Suppressor macrophage treated with lipopolysaccharide for 4 hours (primary cell): Measurements from ENCODE around the gene ENOSF1.
"Not testable (repeated sequence)": the region's sequence is repeated elsewhere in the genome, so short reads cannot be mapped to it uniquely, and the experiment has no call there.

Experiments
- DNase-seq: peaks from one replicate; pipeline ENCODE4 v3.0.0-alpha.2; 2020

ENOSF1 gene

DNA sequence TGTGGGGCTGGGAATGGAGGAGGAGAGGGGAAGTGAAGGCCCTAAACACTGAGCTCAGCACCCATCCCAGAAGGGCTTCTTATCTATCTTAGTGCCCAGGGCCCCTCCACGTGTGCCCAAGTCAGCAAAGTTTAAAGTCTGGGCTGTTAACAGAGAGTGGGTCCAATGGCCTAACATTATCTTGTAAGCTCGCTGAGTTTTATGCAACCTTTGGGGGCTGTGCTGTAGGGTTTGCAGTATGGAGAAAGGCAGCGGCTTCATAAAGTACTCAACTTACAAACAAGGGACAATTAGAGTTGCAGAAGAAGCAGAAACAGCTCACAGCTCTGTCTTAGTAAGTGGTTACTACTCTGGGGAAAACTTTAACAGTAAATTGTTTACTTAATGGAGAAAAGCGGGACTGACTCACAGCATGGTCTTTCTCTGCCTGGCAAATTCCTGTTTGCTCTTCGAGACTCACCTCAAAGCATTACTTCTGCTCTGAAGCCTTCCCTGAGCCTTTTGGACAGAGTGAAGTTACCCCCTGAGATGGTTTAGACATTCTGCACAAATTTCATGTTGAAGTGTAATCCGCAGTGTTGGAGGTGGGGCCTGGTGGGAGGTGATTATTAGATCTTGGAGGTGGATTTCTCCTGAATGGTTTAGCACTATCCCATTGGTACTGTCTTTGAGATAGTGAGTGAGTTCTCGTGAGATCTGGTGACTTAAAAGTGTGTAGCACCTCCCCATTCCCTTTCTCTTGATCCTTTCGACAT, 9.0 kb downstream of the ENOSF1 start:
- no peak for DNase-seq

DNA sequence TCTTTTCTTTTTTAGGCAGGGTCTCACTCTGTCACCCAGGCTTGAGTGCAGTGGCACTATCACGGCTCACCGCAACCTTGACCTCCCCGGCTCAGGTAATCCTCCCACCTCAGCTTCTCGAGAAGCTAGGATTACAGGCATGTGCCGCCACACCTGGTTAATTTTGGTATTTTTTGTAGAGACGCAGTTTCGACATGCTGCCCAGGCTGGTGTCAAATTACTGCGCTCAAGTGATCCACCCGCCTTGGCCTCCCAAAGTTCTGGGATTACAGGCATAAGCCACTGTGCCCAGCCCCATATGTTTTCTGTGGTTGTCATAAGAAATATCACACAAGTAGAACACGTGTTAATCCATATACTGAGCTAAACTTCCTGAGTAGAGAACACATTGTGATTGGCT, 14.6 kb downstream of the ENOSF1 start:
- DNase-seq = no peak

DNA sequence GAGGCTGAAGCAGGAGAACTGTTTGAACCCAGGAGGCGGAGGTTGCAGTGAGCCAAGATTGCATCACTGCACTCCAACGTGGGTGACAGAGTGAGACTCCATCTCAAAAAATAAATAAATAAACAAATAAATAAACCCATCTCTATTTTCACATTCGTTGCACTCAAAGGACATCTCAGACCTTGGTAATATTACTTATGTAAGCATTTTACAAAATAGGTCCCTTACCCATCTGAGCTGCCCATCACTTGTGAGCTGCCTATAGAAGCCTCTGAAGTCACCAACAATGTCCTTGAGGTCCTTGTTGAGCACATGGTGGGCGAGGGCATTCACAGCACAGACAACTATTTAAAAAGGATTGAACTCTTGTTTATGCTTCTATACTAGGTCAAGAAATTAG, 15.4 kb downstream of the ENOSF1 start:
- no peak for DNase-seq

DNA sequence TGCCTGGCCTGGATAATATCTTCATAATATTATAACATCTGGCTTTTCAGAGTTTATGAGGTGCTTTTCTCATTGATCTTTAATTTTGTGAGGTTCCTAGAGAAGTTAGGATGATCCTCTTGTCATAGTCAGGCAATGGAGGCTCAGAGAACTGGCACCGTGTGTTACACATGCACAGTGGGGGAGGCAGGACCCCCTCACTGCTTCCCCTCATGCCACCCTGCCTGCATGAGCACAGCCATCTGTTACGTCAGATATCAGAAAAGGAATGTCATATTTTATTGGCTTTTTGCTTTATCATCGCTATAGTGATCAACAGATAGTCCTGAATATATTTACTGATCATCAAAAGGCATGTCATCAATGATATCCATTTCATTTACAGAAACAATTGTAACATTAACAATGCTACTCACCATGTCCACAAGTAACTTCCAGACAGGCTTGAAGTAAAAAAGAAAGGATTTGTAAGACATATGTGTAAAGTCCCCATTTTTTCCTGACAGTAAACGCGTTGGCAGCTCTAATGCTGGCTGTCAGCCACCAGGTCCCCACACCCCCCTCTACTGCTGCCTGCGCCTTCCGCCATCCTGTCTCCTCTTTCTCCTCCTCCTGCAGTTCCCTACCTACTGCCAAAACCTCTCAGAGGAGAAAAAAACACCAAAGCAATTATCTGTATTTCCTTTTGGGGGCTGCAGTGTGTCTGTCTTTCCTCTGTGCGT, 18.8 kb downstream of the ENOSF1 start:
- no peak for DNase-seq

DNA sequence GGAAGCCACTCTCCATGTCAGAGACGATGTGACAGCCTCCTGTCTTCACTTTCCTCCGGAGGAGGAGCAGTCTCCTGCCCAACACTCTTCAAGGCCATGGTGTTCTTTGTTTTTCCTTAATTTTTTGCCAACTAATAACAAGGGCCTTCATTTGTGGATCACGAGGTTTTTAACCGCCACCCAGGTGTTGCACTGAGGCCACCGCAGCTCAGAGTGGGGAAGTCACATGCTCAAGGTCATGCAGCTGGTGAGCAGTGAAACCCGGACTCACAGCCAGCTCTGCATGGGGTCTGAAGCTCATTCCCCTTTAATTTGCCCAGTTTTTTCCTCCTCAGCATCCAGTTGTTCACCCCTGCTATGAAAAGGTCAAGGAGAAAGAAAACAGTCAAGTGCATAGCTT, 19.6 kb downstream of the ENOSF1 start:
- DNase-seq = no peak

DNA sequence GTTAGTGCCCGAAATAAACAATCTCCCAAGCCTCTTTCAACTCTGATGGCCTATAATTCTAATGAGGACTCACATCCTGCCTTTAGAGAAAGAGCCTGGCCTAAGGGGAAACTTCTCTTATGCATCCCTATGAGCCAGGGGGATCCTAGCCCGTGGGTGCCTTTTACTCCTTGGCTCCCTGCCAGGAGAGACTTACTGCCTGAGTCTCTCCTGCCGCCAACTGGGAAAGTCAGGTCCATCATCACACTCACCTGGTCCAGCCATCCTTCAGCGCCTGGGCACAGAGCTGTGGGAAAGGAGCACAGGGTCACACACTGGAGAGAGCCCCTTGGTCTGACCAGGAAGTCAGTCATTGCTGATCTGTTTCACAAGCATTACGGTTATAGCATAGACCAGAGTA, 24.1 kb downstream of the ENOSF1 start:
- DNase-seq = no peak

DNA sequence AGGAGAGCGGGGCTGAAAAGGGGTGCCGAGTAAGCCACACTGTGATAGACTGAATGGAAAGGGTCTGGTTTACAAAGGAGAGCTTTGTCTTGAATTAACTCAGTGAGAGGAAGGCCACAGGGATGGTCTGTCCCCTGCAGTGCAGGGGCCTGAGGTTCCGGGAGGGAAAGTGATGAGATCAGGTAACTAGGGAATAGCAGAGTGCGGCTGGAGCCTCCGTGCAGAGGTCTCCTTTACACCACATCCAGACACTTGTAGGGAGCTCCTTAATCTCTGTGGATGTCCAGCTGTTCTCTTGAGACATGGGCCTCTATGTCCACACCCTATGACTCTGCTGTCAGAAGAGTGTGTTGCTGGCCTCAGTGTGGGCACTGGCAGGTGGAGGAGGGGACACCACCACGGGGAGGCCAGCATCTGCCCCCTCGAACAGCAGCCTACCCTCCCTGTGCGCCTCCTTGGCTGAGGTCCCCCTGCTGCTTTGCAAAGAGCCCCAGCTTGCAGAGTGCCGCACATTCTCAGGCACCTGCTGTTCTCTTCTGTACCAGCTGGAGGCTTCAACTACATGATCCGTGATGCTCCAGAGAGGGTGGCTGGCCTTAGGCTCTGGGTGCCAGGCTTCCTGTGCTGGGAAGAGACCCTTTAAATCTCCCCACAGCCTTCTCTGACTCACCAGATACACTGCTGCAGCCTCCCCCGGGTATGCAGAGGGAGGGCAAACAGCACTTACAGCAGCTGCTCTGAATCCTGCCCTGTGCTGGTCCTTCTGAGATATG, 25.9 kb downstream of the ENOSF1 start:
- DNase-seq = no peak

DNA sequence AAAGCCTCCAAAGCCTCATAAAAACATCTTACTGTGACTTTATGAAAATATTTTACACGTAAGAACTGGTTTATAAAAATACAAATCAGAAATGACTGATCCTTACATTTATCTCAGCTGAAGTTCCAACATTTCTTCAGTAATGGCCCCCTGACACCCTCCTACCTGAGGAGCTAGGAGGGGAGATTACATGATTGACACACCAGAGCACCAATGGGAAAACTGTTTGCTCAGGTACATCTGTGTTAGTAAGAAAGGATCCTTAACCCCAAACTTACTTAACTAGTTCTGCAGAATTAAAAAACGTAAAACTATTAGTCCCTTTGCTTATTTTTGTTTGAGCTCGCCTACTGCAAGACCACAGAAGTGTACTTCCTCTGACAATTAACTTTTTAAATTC, 27.0 kb downstream of the ENOSF1 start:
- no peak for DNase-seq

DNA sequence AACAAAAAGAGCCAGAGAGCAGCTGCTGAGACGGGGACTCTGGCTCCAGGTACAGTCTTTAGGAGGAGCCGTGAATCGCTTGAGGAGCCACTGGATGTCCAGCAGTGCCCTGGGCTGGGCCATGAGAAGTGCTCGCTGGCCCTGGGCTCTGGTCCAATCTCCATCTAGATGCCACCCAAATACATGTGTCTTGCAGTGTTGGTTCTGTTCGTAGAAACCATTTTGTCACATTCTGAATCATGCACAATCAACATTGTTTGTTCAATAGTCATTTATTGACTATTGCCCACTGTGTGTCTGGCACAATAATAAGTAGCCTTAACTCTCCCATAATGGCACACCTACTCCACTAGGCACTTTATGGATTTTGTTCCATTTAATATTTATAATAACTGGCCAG, 28.9 kb downstream of the ENOSF1 start:
- DNase-seq = no peak

DNA sequence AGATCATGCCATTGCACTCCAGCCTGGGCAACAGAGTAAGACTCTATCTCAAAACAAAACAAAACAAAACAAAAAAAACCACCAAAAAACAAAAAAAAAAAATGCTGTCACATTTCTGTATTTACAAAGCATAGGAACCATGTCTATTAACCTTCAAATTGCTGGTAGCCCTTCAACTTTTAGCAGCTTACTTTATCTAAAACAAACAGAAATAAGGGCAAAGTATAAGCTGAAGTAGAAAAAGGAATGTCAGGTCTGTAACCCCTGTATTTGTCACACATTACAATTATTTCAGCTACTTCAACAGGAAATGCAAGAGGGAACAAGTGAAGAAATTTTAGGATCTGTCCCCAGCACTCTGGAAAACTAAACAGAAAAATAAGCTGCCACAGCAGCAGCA, 29.6 kb downstream of the ENOSF1 start:
- no peak for DNase-seq

DNA sequence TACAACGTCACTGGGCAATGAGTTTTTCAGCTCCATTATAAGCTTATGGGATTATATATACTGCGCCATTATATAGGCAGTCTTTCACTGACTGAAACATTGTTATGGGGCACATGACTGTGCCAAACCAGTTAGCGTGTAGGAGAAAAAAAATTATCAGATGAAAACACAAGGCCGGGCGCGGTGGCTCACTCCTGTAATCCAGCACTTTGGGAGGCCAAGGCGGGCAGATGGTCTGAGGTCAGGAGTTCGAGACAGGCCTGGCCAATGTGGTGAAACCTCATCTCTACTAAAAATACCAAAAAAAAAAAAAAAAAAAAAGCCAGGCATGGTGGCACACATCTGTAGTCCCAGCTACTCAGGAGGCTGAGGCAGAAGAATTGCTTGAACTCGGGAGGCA, 30.0 kb downstream of the ENOSF1 start:
- not testable (repeated sequence) for DNase-seq

DNA sequence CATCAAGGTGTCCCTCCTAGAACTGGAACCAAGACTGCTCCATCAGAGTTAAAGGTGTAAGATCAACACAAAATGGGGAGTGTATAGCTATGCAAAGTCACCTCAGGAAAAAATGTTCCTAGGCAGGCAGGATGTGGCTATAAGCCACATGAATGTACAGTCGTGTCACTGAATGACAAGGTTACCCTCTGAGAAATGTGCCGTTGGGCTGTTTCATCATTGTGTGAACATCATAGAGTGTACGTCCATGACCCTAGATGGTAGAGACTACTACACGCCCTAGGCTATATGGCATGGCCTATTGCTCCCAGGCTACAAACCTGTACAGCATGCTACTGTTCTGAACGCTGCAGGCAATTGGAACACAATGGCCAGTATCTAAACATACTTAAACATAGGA, 30.4 kb downstream of the ENOSF1 start:
- DNase-seq = no peak

DNA sequence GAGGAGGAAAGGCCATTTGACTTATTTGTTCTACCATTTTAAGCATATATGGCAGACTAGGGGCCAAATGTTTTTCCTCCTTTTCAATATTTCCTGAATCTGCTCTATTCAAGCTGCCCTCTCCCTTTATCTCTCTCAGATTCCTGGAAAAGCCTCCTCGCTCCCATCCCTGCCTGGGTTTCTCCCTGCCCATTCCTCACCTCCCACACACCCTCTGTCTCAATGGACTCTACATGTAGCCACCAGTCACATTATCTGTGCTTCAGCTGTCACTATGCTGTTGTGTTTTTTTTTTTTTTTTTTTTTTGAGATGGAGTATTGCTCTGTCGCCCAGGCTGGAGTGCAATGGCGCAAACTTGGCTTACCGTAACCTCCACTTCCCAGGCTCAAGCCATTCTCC, 32.0 kb downstream of the ENOSF1 start:
- DNase-seq = no peak

DNA sequence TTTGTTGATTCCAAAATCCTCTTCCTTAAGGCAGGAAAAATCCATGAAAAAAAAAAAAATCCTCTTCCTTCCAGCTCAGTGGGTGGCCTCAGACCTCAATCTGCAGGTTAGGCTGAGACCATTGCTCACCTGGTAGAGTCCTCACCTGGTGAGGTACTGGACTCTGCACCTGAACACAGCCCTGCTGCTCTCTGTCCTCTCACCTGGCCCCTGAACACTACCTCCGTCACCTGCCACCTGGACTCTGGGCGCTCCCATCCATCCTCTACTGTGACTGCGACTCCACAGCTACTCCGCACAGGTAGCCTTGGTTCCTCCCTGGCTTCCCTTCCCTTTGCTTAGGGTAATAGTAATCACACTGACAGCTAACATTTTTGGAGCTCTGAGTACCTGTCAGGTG, 32.9 kb downstream of the ENOSF1 start:
- DNase-seq = no peak

DNA sequence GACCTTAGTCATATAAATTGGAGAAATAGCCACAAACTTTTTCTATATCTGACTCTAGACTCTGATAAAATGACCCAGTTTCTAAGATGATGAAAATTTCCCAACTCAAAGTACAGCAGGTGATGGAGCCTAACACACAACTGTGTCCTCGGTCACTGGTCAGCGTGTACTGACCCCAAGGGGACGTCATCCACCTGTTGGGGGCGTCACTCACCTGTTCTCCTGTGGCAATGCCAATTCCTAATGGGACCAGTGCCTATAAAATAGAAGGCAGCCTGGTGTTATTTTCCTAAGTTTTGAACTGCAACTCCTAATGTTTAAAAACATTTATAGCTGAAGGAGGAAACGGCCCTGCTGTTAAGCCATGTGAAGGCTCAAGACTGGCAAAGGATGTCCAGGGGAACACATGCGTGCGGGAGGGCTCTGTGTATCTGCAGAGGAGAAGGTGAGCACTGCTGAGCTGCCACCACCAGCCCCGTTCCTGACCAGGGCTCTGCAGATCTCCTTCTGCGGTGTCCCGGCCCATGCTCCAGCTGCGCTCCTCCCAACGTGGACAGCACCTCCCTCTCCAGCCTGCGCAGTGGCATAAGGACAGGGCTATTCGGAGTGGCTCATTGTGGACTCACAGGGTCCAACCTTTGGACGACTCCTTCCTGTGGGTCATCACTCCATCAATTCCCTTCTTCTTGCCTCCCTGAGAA, 33.8 kb downstream of the ENOSF1 start:
- DNase-seq = no peak

DNA sequence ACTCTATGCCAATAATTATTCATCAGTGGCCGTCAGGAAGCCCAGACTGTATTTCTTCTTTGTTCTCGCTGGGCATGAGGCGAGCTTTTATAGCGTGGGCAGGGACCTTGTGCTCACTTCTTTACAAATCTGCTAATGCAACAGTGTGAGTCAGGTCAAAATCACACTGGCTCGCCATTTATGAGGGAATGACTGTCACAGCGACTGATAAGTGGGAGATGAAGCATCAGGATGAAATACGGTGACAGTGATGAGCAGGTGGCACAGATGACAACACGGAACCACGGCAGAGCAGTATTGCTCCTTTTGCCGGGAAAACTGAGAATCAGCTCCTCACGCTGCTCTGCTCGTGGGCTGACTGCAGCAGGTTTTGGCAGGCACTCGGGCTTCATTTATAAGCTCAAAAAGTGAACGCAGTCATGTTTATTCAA, 34.5 kb downstream of the ENOSF1 start:
- no peak for DNase-seq

DNA sequence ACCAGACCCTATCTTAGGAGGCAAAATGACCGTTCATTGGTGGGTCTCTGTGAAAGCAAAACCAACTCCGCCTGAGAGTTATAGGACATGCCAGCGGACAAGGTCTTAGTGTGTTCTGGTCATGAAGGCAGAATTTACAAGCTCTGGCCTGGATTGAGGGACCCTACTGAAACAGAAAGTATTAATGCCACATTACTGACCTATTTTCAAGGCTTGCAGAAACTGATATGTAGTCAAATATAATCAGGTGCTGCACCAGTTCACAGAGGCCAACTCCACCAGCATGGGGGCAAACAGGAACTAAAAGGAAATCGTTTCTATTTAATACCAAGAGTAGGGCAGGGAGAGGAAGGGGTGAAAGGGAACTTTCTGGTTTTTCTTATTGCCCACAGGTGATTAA, 35.3 kb downstream of the ENOSF1 start:
- DNase-seq = no peak

DNA sequence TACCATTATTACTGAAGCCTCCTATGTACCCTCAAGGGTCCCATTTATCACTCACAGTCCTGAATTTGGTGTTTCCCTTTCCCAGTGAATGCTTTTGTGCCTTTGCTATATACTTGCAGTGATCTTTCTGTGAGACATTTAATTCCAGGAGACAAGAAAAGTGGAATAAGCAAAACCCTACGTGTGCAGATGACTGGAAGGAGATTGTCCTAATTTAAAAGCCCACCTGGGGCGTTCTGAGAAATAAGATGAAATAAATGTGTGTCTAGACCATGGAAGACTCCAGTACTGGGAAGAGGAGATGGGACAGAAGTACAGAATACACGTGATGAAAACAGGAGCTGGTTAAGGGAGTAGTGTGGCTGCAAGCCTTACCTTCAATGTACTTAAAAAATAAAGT, 35.7 kb downstream of the ENOSF1 start:
- DNase-seq = no peak

DNA sequence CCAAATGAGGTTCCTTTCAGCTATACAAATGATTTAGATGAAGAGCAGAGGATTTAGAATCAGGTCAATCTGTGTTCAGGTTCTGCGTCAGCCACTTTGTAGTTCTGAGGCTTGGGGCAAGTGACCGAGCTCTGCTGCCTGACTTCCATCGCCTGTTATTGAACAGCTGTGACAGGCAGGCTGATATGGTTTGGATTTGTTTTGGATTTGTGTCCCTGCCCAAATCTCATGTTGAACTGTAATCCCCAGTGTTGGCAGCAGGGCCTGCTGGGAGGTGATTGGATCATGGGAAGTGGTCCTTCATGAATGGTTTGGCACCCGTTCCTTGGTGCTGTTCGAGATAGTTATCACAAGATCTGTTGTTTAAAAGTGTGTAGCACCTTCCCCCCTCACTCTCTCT, 36.4 kb downstream of the ENOSF1 start:
- DNase-seq = no peak

DNA sequence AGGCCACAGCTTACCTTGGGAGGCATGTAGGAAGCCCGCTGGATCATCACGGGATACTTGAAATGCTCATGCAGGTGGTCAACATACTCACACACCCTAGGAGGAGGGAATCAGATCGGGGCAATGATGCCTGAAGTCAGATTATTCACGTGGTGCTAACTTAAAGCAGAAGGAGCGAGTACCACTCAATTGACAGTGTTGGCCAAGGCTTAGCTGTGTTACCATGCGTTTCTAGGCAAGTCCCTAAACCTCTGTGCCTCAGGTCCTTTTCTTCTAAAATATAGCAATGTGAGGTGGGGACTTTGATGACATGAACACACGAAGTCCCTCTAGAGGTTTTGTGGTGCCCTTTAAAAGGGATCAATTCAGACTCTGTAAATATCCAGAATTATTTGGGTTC, 37.1 kb downstream of the ENOSF1 start:
- no peak for DNase-seq

DNA sequence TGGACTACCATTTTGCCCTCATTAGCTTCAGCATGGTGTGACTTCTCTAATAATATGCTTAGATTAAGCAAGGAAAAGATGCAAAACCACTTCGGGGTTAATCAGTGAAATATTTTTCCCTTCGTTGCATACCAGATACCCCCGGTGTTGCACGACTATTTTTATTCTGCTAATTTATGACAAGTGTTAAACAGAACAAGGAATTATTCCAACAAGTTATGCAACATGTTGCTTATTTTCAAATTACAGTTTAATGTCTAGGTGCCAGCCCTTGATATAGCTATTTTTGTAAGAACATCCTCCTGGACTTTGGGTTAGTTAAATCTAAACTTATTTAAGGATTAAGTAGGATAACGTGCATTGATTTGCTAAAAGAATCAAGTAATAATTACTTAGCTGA, 38.7 kb downstream of the ENOSF1 start:
- DNase-seq = no peak

DNA sequence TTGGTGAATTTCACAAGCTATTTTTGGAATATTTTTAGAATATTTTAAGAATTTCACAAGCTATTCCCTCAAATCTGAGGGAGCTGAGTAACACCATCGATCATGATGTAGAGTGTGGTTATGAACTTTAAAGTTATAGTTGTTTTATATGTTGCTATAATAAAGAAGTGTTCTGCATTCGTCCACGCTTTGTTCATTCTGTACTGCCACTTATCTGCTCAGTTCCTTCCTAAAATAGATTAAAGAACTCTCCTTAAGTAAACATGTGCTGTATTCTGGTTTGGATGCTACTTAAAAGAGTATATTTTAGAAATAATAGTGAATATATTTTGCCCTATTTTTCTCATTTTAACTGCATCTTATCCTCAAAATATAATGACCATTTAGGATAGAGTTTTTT, 39.1 kb downstream of the ENOSF1 start:
- DNase-seq = no peak

DNA sequence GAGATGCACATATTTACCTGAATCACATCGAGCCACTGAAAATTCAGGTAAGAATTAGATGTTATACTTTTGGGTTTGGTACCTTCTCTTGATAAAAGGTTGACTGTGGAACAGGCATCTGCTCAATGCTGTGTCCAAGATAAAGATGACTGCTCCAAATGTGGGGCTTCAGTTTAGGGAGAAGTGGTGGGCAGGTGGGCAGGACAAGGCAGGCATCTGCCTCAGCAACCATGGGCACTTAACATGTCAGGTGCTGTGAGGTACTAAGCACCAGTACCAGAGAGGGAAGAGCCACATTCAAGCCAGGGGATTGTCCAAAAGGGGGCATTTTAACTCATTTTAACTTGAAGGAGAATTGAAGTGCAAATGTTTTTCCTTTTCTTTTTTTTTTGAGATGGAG, 41.0 kb downstream of the ENOSF1 start:
- no peak for DNase-seq
